ENCODE results near the gene SIK2. TPM values are rescaled to one million over a fixed set of nuclear protein-coding genes. Genes with fewer than 3 reads are reported as not detected.

SIK2 gene
- total and polyA plus RNA-seq, 4 donors = 7.2 to 31.8 (median 17.3) TPM

- no peaks in the 10 kb centered on the region for H3K27me3 ChIP-seq (ENCODE audit: control insufficient read depth in 3 of 3, insufficient read depth in 3 of 3, low read length in 2 of 3)
- TF ChIP-seq CTCF (IDR thresholded peaks at IDR 0.05; ENCODE audit: control extremely low read depth, extremely low read depth) = no peak
- peaks cover 8 to 40% (median 31%) of the 10 kb centered on the region in 4 donors for H3K36me3 ChIP-seq (ENCODE audit: control insufficient read depth in 4 of 4, insufficient read depth in 4 of 4, low read length in 4 of 4)
- no peak overlapping the region for H3K27ac ChIP-seq (ENCODE audit: low read depth in 1 of 2, low read length in 1 of 2)
- peak overlapping the region in 1 of 2 donors; percentile 86 for H3K9ac ChIP-seq (ENCODE audit: insufficient read depth in 1 of 2, low read length in 2 of 2)
- DNase-seq (peak in 2 of 3 donors; percentile 16 to 50), ATAC-seq (ENCODE audit: insufficient read depth, low FRiP score) (no peak)
- 53 to 80% methylated on average over 1 of the region's 1 CpG for WGBS, 2 donors
- peak overlapping the region; percentile 16 for H3K4me3 ChIP-seq
- H3K4me1 ChIP-seq (ENCODE audit: control insufficient read depth in 5 of 5, insufficient read depth in 5 of 5, low read length in 5 of 5) = peaks cover 2 to 30% (median 17%) of the 10 kb centered on the region in 5 donors
- no peaks in the 10 kb centered on the region for H3K9me3 ChIP-seq (ENCODE audit: control insufficient read depth in 4 of 4, insufficient read depth in 3 of 4, low read length in 3 of 4)
These were observed 162.4 kb downstream of the SIK2 start for GRCh38 chr11:111764621-111765020.

- peaks cover 6 to 31% (median 24%) of the 10 kb centered on the region in 4 donors for H3K36me3 ChIP-seq (ENCODE audit: control insufficient read depth in 4 of 4, insufficient read depth in 4 of 4, low read length in 4 of 4)
- no peak for TF ChIP-seq CTCF (IDR thresholded peaks at IDR 0.05; ENCODE audit: control extremely low read depth, extremely low read depth)
- H3K27ac ChIP-seq (ENCODE audit: low read depth in 1 of 2, low read length in 1 of 2) = peak overlapping the region; percentile 26 to 84
- peak overlapping the region; percentile 75 to 86 for H3K9ac ChIP-seq (ENCODE audit: insufficient read depth in 1 of 2, low read length in 2 of 2)
- no peaks in the 10 kb centered on the region for H3K27me3 ChIP-seq (ENCODE audit: control insufficient read depth in 3 of 3, insufficient read depth in 3 of 3, low read length in 2 of 3)
- H3K4me1 ChIP-seq (ENCODE audit: control insufficient read depth in 5 of 5, insufficient read depth in 5 of 5, low read length in 5 of 5) = peaks cover 2 to 30% (median 17%) of the 10 kb centered on the region in 5 donors
- WGBS, 2 donors = 1 to 2% methylated on average over 28 of the region's 28 CpGs
- peak; percentile 12 for ATAC-seq (ENCODE audit: insufficient read depth, low FRiP score)
- H3K4me3 ChIP-seq = peak overlapping the region; percentile 90
- no peaks in the 10 kb centered on the region for H3K9me3 ChIP-seq (ENCODE audit: control insufficient read depth in 4 of 4, insufficient read depth in 3 of 4, low read length in 3 of 4)
- peak in 2 of 3 donors; percentile 23 to 47 for DNase-seq
These were observed 163.2 kb downstream of the SIK2 start for GRCh38 chr11:111765320-111765983.

- peak; percentile 86 to 93 (median 90) for DNase-seq
- Histone ChIP-seq H3K4me1 (ENCODE audit: control insufficient read depth in 5 of 5, insufficient read depth in 5 of 5, low read length in 5 of 5) (peaks cover 2 to 29% (median 17%) of the 10 kb centered on the region in 5 donors), H3K4me3 (peak within 1 kb of the TSS; percentile 90), H3K9ac (ENCODE audit: insufficient read depth in 1 of 2, low read length in 2 of 2) (peak within 1 kb of the TSS; percentile 81 to 98), H3K9me3 (ENCODE audit: control insufficient read depth in 4 of 4, insufficient read depth in 3 of 4, low read length in 3 of 4) (no peaks in the 10 kb centered on the region), H3K36me3 (ENCODE audit: control insufficient read depth in 4 of 4, insufficient read depth in 4 of 4, low read length in 4 of 4) (peaks cover 3 to 26% (median 19%) of the 10 kb centered on the region in 4 donors), H3K27me3 (ENCODE audit: control insufficient read depth in 3 of 3, insufficient read depth in 3 of 3, low read length in 2 of 3) (no peaks in the 10 kb centered on the region), H3K27ac (ENCODE audit: low read depth in 1 of 2, low read length in 1 of 2) (peak within 1 kb of the TSS; percentile 83 to 95)
- no peak for TF ChIP-seq CTCF (IDR thresholded peaks at IDR 0.05; ENCODE audit: control extremely low read depth, extremely low read depth)
- peak; percentile 96 for ATAC-seq (ENCODE audit: insufficient read depth, low FRiP score)
- 0 to 1% methylated on average over 52 to 61 of the region's 61 CpGs for WGBS, 2 donors
These were observed 164.0 kb downstream of the SIK2 start, which contains the start of gene PPP2R1B for GRCh38 chr11:111765984-111766833. PPP2R1B (minus strand) TSS chr11:111766389; CDS start chr11:111766361, 28 bp downstream.
